ELR (cell line): ENCODE results near the gene NPBWR2.
A peak's percentile ranks its signal among the peaks of the same experiment; 100 is the strongest.

Source experiments
- DNase-seq: peaks from one replicate; pipeline ENCODE4 v3.0.0-alpha.2; 2015; ENCODE audit warnings: low read depth

NPBWR2 gene

DNA sequence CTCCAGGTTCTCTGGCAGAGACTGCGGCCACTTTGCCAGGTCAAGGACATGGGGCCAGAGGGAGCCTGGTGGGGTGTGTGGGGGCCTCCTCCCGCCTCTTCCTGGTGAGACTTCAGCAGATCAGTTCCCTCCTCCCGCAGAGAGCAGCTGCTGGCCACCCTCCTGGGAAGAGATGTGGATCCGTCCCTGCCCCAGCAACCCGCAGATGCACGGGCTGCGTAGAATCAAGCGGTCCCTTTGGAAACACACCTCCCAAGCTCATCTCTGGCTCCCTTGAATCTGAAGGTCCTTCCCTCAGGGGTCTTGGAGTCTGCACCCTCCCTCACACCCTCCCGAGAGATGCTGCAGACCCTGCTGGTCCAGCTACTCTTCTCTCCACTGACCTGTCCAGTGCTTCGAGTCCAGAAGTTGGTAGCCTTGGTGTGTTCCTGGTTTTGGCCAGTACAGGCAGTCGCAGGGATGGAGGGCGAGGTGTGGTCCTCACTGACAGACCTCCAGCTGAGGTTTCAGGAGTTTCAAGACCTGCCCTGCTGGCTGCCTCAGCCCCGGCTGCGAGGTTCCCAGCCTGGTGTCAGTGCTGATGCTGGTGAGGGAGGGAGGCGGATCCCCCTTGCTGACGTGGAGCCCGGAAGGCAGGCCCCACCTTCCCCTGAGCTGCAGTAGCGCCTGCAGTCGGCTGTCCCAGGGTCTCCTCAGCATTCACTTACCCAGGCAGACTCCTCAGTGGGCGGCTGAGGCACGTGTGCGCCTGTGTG is at the start of gene NPBWR2:
Gene NPBWR2 (minus strand): TSS at position 585 of the 755 bp plus-strand sequence. CDS start 734 bp downstream, outside the sequence.
- DNase-seq: no peak

DNA sequence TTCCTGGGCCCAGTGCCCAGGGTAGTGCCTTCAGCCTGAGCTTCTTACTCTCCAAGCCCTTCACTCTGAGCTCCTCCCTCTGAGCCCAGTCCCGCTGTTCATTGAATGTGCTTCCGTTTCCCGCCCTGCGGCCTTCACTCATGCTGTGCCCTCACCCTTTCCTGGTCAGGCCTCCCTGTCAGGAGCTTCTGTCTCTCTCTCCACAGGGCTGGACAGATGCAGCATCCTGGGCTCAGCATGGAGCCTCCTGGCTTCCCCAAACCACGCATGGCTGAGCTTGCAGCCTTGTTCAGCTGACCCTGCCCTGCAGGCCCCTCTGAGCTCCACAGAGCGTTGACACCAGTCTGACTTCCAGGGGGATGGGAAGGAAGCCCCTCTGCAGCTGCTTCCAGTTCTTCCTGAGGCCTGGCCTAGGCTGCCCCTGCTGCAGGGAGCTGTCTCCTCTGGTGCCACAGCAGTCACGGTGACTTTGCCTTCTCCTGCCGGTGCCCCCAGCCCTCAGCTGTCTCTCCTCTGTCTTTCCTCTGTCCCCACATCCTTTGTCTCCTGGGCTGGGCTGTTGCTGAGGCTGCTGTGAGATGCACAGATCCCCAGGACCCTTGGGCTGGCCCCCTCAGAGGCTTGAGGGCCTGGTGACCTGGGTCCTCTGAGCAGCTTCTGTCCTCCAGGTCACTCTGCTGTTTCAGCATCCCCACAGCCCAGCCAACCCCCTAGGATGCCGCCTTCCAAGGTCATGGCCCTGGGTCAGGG is 48.9 kb upstream of the NPBWR2 start:
- DNase-seq: no peak

GRCh38 chr20:64155258-64156135 is 48.1 kb upstream of the NPBWR2 start:
- no peak for DNase-seq

DNA sequence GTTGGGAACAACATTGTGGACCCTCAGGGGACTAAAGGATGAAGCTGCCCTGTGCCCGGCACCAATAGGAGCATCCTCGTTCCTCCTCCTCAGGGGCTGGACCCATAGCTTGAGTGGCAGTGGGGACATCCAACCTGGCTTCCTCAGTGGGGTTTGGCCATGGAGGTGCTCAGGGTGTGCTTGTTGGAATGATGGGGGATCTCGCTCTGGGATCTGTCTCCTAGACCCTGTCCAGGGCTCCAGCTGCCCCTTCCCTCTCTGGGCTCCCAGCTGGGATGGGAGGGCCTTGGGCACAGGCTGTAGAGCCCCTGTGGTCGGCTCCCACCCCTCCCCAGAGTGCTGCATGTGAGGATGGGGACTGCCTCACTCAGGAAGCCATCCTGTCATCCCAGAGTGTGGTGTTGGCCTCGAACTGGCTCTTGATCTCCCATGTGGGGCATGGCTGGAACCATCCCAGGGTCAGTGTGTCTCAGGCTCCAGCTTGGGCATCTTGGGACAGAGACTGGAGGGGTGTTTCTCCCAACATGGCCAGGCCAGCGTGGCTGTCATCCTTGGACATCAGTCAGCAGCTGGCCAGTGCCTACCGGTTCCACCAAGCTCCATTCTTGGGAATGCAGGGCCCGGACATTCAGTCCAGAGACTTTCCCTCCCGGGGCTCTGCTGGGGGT is 47.4 kb upstream of the NPBWR2 start:
- no peak for DNase-seq

GRCh38 chr20:64153861-64154589 is 46.7 kb upstream of the NPBWR2 start:
- no peak for DNase-seq

DNA sequence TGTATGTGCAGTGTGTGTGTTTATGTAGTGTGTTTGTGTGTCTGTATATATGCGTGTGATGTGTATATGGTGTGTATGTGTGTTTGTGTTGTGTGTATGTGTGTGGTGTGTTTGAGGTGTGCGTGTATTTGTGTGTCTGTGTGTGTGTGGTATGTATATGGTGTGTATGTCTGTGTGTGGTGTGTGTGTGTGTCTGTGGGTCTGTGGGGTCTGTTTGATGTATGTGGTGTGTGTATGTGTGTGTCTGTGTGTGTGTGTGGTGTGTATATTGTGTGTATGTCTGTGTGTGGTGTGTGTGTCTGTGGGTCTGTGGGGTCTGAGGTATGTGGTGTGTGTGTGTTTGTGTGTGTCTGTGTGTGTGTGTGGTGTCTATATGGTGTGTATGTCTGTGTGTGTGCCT is 46.0 kb upstream of the NPBWR2 start:
- no peak for DNase-seq

- DNase-seq: no peak
These were observed 45.5 kb upstream of the NPBWR2 start for GRCh38 chr20:64152906-64153305.

DNA sequence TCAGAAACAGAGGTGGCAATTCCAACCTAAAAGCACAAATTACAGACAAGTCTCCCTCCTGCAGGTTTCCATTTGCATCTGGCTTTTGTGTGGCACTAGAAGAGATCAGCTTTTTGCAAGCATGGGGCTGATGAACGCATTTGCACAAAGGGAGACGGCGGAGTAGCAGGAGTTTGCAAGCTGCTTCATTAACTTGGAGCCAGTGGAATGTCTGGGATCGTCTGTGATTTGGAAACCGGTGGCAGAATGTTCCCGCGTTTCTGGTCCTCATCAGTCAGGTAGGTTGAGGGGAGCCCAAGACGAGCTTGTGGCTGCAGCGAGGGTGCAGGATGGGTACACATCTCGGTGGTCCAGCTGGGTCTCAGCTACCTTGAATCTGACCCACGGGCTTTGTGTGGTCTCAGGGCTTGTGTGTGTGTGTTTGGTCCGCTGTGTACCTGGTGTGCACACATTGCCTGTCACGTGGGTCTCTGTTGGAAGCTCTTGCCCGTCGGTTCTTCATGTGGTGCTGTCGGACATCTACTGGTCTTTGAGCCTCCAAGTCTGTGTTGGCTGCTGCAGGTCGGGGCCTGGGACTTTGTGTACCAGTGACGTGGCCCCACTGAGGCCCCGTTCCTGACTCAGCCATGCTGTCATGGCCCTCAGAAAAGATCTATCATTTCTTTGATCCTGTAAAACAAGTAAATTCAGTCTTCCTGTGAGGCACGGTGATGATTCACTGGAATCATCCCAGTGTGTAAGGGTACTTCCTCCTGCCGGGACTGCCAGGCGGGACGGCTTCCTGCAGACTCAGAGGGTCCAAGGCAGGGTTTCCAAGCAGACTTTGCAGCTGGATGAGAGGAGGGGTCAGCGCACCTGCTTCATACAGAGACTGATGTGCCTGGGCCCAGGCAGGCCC is 44.5 kb upstream of the NPBWR2 start:
- peak; percentile 79 for DNase-seq

DNA sequence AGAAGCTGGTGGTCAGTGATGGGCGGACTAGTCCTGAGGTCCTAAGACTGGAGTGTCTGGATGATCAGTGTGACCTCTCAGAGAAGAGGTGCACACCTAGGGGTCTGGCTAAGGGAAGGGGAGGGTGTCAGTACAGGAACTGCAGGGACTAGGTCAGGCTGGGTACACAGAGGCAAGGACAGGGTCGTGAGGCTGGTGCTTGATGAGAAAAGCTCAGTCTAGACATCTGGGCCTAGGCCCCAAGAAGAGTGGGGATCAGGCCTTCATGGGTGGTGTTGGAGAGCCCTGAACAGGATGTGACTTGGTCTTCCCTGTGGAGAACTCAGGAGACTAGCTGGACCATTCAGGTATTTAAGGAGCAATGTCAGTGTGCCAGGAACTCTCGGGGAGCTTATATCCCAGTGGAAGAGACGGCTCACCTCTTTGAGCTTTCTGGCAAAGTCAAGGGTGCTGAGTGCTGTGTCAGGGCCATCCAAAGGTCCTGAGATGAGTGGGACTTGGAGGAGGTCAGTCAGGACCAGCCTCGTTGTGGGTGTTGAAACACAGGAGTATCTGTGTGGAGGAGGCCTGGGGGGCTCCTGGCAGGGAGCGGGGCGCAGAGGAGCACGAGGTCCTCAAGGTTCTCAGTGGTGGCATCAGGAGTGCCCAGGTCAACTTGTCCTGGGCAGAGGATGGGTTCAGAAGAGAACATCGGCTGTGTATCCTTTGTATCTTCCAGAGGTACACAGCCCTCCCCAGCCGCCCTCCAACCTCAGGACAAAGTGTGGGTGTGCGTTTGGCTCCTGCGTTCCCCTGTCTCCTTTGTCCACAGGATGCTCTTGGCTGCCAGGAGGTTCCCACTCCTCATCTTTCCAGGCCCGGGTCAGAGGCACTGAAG is 43.6 kb upstream of the NPBWR2 start:
- no peak for DNase-seq

DNA sequence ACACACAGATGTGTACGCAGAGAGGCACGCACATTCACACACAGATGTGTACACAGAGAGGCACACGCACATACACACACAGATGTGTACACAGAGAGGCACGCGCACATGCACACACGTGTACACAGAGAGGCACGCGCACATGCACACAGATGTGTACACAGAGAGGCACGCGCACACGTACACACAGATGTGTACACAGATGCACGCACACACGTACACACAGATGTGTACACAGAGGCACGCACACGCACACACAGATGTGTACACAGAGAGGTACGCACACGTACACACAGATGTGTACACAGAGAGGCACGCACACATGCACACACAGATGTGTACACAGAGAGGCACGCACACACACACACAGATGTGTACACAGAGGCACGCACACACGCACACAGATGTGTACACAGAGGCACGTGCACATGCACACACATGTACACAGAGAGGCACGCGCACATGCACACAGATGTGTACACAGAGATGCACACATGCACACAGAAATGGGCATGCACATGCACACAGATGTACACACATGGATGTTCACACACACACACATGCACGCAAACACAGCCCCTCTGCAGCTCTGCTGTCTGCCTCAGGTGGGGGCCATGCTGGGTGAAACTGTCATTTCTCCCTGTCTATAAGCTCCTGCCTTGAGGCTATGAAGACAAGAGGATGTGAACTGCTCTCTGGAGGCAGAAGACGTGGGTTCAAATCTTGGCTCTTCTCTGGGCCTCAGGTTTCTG is 42.6 kb upstream of the NPBWR2 start:
- DNase-seq: no peak

GRCh38 chr20:64149141-64149540 is 41.8 kb upstream of the NPBWR2 start:
- no peak for DNase-seq

GRCh38 chr20:64148581-64148980 is 41.2 kb upstream of the NPBWR2 start:
- DNase-seq: no peak

- DNase-seq: no peak
These were observed 39.6 kb upstream of the NPBWR2 start for GRCh38 chr20:64146936-64147477.

DNA sequence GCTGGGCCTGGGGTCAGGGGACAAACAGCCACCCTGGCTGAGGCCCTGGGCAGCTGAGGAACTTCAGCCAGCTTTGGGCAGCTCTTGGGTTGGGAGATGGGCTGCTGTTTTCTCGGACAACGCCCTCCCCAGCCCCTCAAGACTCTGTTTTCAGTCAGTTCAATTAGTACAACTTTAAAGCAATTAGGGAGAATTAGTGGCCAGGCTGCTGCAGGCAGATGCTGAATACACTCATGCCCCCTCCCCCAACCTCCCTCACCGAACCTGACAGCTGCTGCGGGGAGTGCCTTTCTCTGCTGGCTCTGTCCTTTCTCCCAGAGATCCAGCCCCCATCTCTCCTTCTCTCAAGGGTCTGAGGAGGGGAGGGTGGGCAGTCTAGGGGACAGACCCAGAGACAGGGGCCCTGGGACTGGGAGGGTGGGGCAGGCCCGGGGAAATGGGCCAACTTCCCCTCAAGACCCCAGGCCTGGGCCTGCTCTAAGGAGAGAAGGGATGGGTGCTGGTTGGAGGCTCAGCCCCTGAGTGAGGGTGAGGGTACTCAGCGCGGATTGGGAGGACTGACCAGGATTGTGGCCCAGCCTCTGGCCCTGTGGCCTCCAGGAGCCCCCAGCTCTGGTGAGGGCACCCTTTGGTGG is 39.1 kb upstream of the NPBWR2 start:
- DNase-seq: no peak

DNA sequence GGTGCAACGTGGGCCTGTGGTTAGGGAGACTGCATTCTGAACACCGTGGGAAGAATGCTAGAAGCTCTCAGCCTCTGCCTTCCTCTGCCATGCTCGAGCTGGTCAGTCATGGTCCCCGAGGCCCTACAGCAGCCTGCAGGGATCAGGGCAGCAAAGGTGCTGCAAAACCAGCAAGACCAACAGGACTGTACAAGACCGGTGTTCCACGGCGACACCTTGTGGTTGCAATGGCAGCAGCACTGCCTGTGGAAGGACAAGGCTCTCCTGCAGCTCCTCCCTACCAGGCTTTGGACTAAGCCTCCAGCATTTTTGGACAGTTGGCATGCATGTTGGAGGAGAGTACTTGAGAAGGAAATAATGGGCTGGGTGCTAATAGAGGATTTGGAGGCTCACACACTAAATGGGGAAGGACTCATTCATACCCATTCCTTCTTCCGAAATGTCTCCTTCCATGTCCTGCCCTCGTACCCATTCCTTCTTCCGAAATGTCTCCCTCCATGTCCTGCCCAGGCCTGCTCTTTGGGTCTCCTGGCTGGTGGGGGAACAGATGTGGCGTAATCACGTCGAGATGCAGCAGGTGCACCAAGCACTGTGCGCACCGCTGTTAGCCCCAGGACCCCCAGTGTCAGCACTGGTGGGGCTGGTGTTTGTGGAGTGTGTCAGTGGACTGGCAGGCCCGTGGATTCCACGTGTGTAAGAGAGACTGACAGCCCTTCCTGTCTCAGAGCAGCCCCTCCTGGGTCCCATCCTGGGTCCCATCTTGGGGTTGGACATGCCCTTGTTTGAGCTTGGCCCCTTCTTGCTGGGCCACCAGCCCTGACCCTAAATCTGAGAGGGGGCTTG is 38.3 kb upstream of the NPBWR2 start:
- no peak for DNase-seq

GRCh38 chr20:64144144-64144912 is 37.0 kb upstream of the NPBWR2 start:
- no peak for DNase-seq
